Loucy (cell line): ENCODE measurements around the gene PEA15.

Experiments used
- H2AFZ ChIP-seq: fragments of 200-600 bp; sonication (generic); 2 replicates; pipeline ENCODE4 v1.6.0; 2016; ENCODE audit warnings: antibody characterized with exemption, mild to moderate bottlenecking, low read length, moderate library complexity
- H3F3A ChIP-seq: fragments of 200-600 bp; 2 replicates; pipeline ENCODE4 v1.6.0; 2016; ENCODE audit warnings: antibody characterized with exemption, low read depth, mild to moderate bottlenecking
- H3K27me3 ChIP-seq: fragments of 200-600 bp; sonication (generic); 2 replicates; pipeline ENCODE4 v1.6.1; 2014; ENCODE audit warnings: low read length, mild to moderate bottlenecking; ENCODE audit not compliant: insufficient read depth, poor library complexity, severe bottlenecking
- H3K36me3 ChIP-seq: fragments of 200-600 bp; sonication (generic); 2 replicates; pipeline ENCODE4 v1.6.1; 2016; ENCODE audit warnings: low read length; ENCODE audit not compliant: insufficient read depth
- H3K4me1 ChIP-seq: fragments of 200-600 bp; sonication (generic); 2 replicates; pipeline ENCODE4 v1.5.1; 2014; ENCODE audit warnings: low read length, mild to moderate bottlenecking; ENCODE audit not compliant: insufficient read depth, poor library complexity, severe bottlenecking
- H3K4me2 ChIP-seq: fragments of 200-600 bp; sonication (generic); 2 replicates; pipeline ENCODE4 v1.6.0; 2014; ENCODE audit warnings: antibody characterized with exemption, low read length, low read depth, mild to moderate bottlenecking; ENCODE audit not compliant: poor library complexity, severe bottlenecking
- H3K4me3 ChIP-seq: fragments of 200-600 bp; sonication (generic); 2 replicates; pipeline ENCODE4 v1.5.1; 2014; ENCODE audit warnings: low read length, mild to moderate bottlenecking, mixed read lengths; ENCODE audit not compliant: poor library complexity, severe bottlenecking
- H3K79me2 ChIP-seq: fragments of 200-600 bp; sonication (generic); 2 replicates; pipeline ENCODE4 v1.6.1; 2014; ENCODE audit warnings: low read length; ENCODE audit not compliant: insufficient read depth
- H3K9ac ChIP-seq: fragments of 200-600 bp; sonication (generic); 2 replicates; pipeline ENCODE4 v1.6.0; 2014; ENCODE audit warnings: mild to moderate bottlenecking, low read depth, low read length, moderate library complexity; ENCODE audit not compliant: poor library complexity, severe bottlenecking
- H3K9me2 ChIP-seq: fragments of 200-600 bp; sonication (generic); replicated peaks from 2 replicates; pipeline ENCODE4 v1.6.1; 2016; ENCODE audit warnings: low read depth, low read length, mixed read lengths
- H3K9me3 ChIP-seq: fragments of 200-600 bp; sonication (generic); 2 replicates; pipeline ENCODE4 v1.6.1; 2014; ENCODE audit warnings: mild to moderate bottlenecking, antibody characterized with exemption, low read length, low read depth; ENCODE audit not compliant: insufficient read depth
- H4K20me1 ChIP-seq: fragments of 200-600 bp; sonication (generic); 2 replicates; pipeline ENCODE4 v1.6.0; 2014; ENCODE audit warnings: antibody characterized with exemption, low read length, mild to moderate bottlenecking; ENCODE audit not compliant: insufficient read depth, poor library complexity, severe bottlenecking
- EZH2phosphoT487 ChIP-seq: fragments of 200-600 bp; IDR thresholded peaks from 2 replicates; pipeline ENCODE4 v1.6.1; 2018; ENCODE audit warnings: antibody characterized with exemption, mild to moderate bottlenecking, moderate library complexity, borderline replicate concordance
- TF ChIP-seq, protein P1 (sequence below): fragments of 200-600 bp; sonication (generic); conservative IDR thresholded peaks from 2 replicates; pipeline ENCODE4 v1.5.1; 2014; ENCODE audit warnings: mild to moderate bottlenecking, antibody characterized with exemption, low read length

Gene PEA15

GRCh38 chr1:160245434-160245833, 40.2 kb downstream of the PEA15 start:
- peaks cover 29% of the 10 kb centered on the region; the same call in 1 of the 2 replicates for H3K36me3 ChIP-seq
- H4K20me1 ChIP-seq, result peaks cover 12% of the 10 kb centered on the region
- H3K4me1 ChIP-seq, result no peaks in the 10 kb centered on the region
- no peaks in the 10 kb centered on the region for H3K9me2 ChIP-seq
- no peaks in the 10 kb centered on the region for H3K9me3 ChIP-seq
- no peak overlapping the region for H2AFZ ChIP-seq
- no peaks in the 10 kb centered on the region for H3K27me3 ChIP-seq
- no peak overlapping the region for H3K4me3 ChIP-seq
- peaks cover 26% of the 10 kb centered on the region; the same call in 1 of the 2 replicates for H3K79me2 ChIP-seq
- H3F3A ChIP-seq, result no peaks in the 10 kb centered on the region
- H3K9ac ChIP-seq, result no peak overlapping the region
- no peak for TF ChIP-seq EZH2phosphoT487
- TF ChIP-seq, protein P1, sequence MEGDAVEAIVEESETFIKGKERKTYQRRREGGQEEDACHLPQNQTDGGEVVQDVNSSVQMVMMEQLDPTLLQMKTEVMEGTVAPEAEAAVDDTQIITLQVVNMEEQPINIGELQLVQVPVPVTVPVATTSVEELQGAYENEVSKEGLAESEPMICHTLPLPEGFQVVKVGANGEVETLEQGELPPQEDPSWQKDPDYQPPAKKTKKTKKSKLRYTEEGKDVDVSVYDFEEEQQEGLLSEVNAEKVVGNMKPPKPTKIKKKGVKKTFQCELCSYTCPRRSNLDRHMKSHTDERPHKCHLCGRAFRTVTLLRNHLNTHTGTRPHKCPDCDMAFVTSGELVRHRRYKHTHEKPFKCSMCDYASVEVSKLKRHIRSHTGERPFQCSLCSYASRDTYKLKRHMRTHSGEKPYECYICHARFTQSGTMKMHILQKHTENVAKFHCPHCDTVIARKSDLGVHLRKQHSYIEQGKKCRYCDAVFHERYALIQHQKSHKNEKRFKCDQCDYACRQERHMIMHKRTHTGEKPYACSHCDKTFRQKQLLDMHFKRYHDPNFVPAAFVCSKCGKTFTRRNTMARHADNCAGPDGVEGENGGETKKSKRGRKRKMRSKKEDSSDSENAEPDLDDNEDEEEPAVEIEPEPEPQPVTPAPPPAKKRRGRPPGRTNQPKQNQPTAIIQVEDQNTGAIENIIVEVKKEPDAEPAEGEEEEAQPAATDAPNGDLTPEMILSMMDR, result no peak
- H3K4me2 ChIP-seq, result no peak overlapping the region

DNA sequence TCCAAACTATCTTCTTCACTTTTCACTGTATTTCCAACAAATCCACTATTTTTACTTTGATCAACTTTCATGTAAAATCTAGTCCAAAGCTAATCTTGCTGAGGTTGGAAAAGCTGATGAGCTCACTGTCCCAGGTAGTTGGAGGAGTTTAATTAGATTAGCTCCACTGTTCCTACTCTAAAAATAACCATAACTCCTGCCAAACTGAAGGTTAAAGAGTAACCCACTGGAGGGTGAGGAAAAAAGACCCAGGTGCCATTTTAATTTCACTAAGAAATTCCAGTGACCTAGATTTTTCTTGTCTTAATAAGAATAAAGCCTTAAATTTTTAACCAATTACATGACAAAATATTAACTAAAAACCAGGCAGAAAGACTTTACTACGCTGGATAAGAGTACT, 41.9 kb downstream of the PEA15 start:
- Histone ChIP-seq H3K9me2 (no peaks in the 10 kb centered on the region), H3K79me2 (peaks cover 32% of the 10 kb centered on the region; the same call in 1 of the 2 replicates), H3F3A (no peaks in the 10 kb centered on the region), H3K9ac (no peak overlapping the region), H2AFZ (no peak overlapping the region), H3K36me3 (peaks cover 21% of the 10 kb centered on the region; the same call in 1 of the 2 replicates), H3K4me3 (no peak overlapping the region), H3K4me1 (no peaks in the 10 kb centered on the region), H3K9me3 (no peaks in the 10 kb centered on the region), H3K27me3 (no peaks in the 10 kb centered on the region), H4K20me1 (peaks cover 14% of the 10 kb centered on the region), H3K4me2 (no peak overlapping the region)
- TF ChIP-seq, protein P1, result no peak
- TF ChIP-seq EZH2phosphoT487, result no peak

- Histone ChIP-seq H3K36me3 (no peaks in the 10 kb centered on the region), H3F3A (no peaks in the 10 kb centered on the region), H3K9me2 (no peaks in the 10 kb centered on the region), H4K20me1 (peaks cover 10% of the 10 kb centered on the region), H3K9me3 (no peaks in the 10 kb centered on the region), H3K4me3 (no peak overlapping the region), H3K4me2 (no peak overlapping the region), H3K4me1 (no peaks in the 10 kb centered on the region), H3K9ac (no peak overlapping the region), H3K27me3 (no peaks in the 10 kb centered on the region), H3K79me2 (peaks cover 25% of the 10 kb centered on the region; the same call in 1 of the 2 replicates), H2AFZ (no peak overlapping the region)
- TF ChIP-seq EZH2phosphoT487, result no peak
- TF ChIP-seq, protein P1, result no peak
Measured at GRCh38 chr1:160251011-160251410, 45.8 kb downstream of the PEA15 start.
